Immature natural killer cell (primary cell): ENCODE results near the gene HDLBP. TPM values are rescaled to one million over a fixed set of nuclear protein-coding genes. Genes with fewer than 3 reads are reported as not detected.

Source experiments
- DNase-seq, 3 donors: peaks; one replicate each; pipeline ENCODE4 v3.0.0; 2022; ENCODE audit warnings: mixed read lengths in 1 of 3
- H3K27ac Mint-ChIP-seq, 6 donors: one replicate each; pipeline ENCODE4 v1.8.0; 2020; ENCODE audit warnings: mixed read lengths in 6 of 6, mild to moderate bottlenecking in 5 of 6, inconsistent platforms in 4 of 6, moderate library complexity in 3 of 6
- H3K27me3 Mint-ChIP-seq, 3 donors: one replicate each; pipeline ENCODE4 v1.8.0; 2020 to 2021; ENCODE audit warnings: low read depth in 3 of 3, mild to moderate bottlenecking in 3 of 3, mixed read lengths in 3 of 3, moderate library complexity in 3 of 3, inconsistent platforms in 1 of 3
- H3K36me3 Mint-ChIP-seq, 3 donors: one replicate each; pipeline ENCODE4 v1.8.0; 2020; ENCODE audit warnings: mixed read lengths in 3 of 3, inconsistent platforms in 2 of 3, mild to moderate bottlenecking in 2 of 3
- H3K4me1 Mint-ChIP-seq, 2 donors: one replicate each; pipeline ENCODE4 v1.8.0; 2020; ENCODE audit warnings: inconsistent platforms in 2 of 2, mild to moderate bottlenecking in 2 of 2, mixed read lengths in 2 of 2, moderate library complexity in 1 of 2
- H3K4me3 Mint-ChIP-seq, 5 donors: one replicate each; pipeline ENCODE4 v1.8.0; 2020; ENCODE audit warnings: mild to moderate bottlenecking in 5 of 5, mixed read lengths in 5 of 5, inconsistent platforms in 3 of 5, moderate library complexity in 3 of 5
- H3K9me3 Mint-ChIP-seq, 6 donors: one replicate each; pipeline ENCODE4 v1.8.0; 2020; ENCODE audit warnings: mild to moderate bottlenecking in 6 of 6, mixed read lengths in 6 of 6, inconsistent platforms in 4 of 6, moderate library complexity in 3 of 6
- polyA plus RNA-seq, 3 donors: library from polyadenylated mRNA; unstranded; fragments of 300-500 nt; fragmentation: Illumina TruSeq; gene quantifications; one replicate each; pipeline ENCODE4 v1.2.3, GENCODE V29; 2021

Gene HDLBP
- polyA plus RNA-seq, 3 donors from 2014 or later = 20.4 to 71.7 (median 31.5) TPM

DNA sequence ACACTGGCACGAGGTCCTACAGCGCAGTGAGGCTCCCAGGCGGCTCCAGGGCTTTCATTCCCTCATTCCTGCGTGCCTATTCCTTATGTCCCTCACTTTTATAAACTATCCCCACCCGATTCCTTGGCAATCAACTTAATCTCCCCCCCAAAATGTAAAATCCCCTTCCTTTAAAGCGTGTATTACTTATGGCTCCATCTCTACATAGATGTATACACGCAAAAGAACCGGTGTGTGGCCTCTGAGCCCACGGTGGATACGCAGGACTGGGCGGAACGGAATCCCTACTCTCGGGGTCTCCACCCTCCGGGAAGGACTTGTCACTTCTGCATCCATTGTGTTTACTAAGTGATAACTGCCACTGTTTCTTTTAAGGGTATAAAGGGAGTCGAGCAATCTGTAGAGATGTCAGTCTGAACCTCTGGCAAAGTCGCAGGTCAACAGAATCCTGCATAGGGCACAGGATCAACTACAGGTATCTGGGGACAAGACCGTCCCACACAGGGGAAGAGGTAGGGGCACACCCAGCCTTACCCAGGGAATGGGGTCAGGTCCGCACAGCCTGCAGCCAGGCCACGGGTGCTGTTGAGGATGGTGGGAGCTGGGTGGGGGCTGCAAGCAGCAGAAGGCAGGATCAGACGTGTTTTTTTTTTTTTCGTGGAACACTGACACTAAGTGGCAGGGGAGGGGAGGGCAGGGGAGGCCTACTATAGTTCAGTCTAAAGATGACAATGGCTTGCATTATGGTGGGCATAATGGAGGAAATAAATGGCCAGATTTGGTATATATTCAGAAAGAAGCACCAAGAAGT lies 42.1 kb downstream of the HDLBP start:
- DNase-seq = no peak
- Mint-ChIP-seq H3K4me3 (peak overlapping the region; percentile 73 to 84 (median 76)), H3K36me3 (no peaks in the 10 kb centered on the region), H3K27ac (peak overlapping the region; percentile 58 to 81 (median 72)), H3K4me1 (peaks cover 45 to 51% of the 10 kb centered on the region in 2 donors), H3K27me3 (peaks cover 4 to 13% (median 7%) of the 10 kb centered on the region in 3 donors), H3K9me3 (peaks cover 0 to 2% (median 0%) of the 10 kb centered on the region in 6 donors)

DNA sequence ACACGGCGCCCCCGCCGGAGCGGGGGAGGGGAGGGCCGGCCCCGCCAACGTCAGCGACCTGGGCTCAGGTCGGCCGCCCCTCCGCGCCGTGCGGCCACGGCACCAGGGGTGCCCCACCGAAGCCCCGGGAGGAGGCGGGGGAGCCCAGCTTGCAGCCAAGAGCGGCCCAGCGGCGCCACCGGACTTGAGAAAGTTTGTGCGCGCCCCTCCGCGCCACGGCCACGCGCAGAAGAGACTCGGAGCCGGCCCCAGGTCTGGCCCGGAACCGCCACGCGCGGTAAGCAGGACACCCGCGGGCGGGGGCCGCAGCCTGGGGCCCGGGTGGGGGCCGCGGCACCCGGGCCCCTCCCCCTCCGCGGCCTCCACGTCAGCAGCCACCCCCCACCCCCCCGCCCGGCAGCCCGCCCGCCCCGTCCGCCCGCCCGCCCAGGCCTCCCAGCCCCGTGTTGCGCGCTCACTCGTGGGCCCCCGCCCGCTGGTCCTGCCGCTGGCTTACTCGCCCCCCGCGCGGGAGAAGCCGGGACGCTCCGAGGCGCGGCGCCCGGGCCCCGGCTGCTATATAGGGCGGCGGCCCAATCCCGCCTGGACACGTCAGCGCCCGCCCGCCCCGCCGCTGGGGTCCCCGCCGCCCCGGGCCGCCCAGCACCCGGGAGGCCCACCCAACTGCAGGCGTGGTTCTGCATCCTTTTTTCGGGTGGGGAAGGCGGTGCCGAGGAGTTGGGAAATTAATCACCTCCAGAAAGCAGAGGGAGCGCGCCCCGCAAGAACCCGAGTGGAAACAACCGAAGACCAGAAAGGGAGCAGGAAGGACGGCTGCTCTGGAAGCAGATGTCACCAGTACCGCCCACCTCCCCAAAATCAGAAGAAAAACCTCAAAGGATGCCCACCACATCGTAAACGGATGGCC lies 42.9 kb downstream of the HDLBP start:
- peak overlapping the region; percentile 18 to 93 (median 76) for H3K27ac Mint-ChIP-seq
- peak overlapping the region; percentile 73 to 84 (median 76) for H3K4me3 Mint-ChIP-seq

DNA sequence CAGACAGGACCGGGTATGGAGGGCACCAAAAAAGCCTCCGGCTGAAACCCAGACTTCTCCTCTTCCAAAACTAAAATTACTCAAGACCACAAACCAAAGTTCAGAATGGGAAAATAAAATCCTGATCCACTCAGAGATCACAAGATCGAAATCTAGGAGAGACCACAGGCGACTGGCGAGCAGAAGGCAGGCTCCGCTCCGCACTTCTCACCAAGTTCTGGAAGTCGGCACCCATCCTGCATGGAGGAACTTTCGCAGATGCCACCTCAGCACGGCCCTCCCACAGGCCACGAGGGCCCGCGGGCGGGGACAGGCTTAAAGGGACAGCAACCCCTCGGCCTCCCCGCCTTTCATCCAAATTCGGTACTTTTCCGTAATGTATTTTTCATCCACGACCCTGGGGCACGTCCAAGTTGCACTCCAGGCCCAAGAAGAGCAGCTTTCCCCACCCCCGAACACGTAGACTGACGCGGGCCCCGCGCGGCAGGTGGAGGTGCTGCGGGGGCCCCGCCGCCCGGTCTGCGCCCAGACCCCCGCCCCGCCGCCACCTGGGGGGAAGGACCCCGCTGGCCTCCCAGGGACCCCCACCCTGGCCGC lies 43.7 kb downstream of the HDLBP start:
- H3K4me1 Mint-ChIP-seq = peaks cover 54 to 60% of the 10 kb centered on the region in 2 donors
- peaks cover 0 to 2% (median 0%) of the 10 kb centered on the region in 6 donors for H3K9me3 Mint-ChIP-seq
- H3K4me3 Mint-ChIP-seq = peak overlapping the region; percentile 96 to 98 (median 97)
- H3K27ac Mint-ChIP-seq = peak overlapping the region; percentile 77 to 98 (median 94)
- H3K27me3 Mint-ChIP-seq = peaks cover 4 to 13% (median 10%) of the 10 kb centered on the region in 3 donors
- peak; percentile 59 to 63 (median 63) for DNase-seq
- H3K36me3 Mint-ChIP-seq = peaks cover 0 to 4% (median under 1%) of the 10 kb centered on the region in 3 donors

More for the DNA sequence above, 42.9 kb downstream of the HDLBP start:
- peaks cover 51 to 60% of the 10 kb centered on the region in 2 donors for H3K4me1 Mint-ChIP-seq
- H3K9me3 Mint-ChIP-seq = peaks cover 0 to 2% (median 0%) of the 10 kb centered on the region in 6 donors
- H3K27me3 Mint-ChIP-seq = peaks cover 4 to 13% (median 10%) of the 10 kb centered on the region in 3 donors
- no peaks in the 10 kb centered on the region for H3K36me3 Mint-ChIP-seq
- peak; percentile 53 to 58 (median 54) for DNase-seq

DNA sequence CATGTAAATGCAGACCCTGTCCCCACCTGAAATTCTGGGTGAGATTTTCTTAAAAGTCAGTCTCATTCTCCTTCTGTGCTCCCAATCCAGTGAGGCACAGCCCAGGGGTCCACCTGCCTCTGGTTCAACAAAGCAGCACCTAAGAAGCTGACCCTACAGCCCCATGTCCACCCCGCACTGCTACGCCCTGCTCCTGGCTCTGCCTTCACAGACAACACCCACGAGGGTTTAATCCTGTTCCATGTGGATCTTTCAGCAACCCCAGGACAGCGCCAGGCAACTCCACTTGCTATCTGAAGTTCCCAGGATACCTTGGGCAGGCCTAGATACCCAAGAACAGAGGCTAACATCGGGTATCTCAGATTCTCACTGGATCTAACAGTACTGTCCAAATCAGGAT lies 44.9 kb downstream of the HDLBP start:
- no peak for DNase-seq
- peaks cover 56 to 60% of the 10 kb centered on the region in 2 donors for H3K4me1 Mint-ChIP-seq
- peaks cover 4 to 13% (median 10%) of the 10 kb centered on the region in 3 donors for H3K27me3 Mint-ChIP-seq
- peak overlapping the region; percentile 96 to 98 (median 97) for H3K4me3 Mint-ChIP-seq
- H3K27ac Mint-ChIP-seq = peak overlapping the region in 5 of 6 donors; percentile 26 to 98 (median 93)
- peaks cover 0 to 11% (median 5%) of the 10 kb centered on the region in 3 donors for H3K36me3 Mint-ChIP-seq
- H3K9me3 Mint-ChIP-seq = peaks cover 0 to 2% (median 0%) of the 10 kb centered on the region in 6 donors

DNA sequence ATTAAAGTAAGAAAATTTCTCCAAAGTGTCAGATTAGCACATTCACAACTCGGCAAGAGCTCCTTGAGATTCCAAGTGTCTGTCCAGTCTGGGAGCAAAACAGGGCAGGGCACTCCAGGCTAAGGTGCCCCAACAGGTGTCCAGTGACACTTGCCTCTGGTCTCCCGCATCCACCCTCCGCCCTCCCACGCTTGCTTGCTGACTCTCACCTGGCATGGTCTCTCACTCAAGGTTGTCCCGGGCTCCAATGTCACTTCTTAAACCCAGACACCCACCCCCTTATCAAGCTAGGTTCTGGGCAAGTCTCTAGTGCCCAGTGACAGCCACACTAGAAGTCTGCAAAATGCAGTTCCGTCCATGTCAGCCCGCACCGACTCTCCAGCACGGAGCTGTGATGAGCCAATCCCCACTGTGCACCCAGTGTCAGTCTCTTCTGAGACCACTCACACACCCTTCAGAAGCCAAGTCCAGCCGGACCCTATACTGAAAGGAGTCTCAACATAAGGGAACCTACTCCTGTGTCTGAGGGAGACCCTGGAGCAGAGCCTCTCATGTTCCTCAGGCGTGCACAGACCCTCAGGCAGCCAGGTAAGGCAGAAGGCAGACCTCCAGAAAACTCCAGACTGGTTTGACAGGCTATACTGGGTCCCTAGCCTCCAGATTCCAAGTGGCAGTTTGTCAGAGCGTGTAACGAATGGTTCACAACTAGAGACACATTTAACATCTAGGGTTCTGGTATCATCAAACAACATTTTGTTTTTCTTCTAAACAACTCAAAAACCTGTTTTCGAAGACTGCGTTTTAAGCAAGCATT lies 45.6 kb downstream of the HDLBP start:
- H3K36me3 Mint-ChIP-seq = peaks cover 0 to 11% (median 5%) of the 10 kb centered on the region in 3 donors
- H3K9me3 Mint-ChIP-seq = no peaks in the 10 kb centered on the region
- H3K4me3 Mint-ChIP-seq = peak overlapping the region in 4 of 5 donors; percentile 29 to 98 (median 65)
- H3K4me1 Mint-ChIP-seq = peaks cover 56 to 57% of the 10 kb centered on the region in 2 donors
- peaks cover 4 to 13% (median 10%) of the 10 kb centered on the region in 3 donors for H3K27me3 Mint-ChIP-seq
- no peak for DNase-seq
- H3K27ac Mint-ChIP-seq = peak overlapping the region in 3 of 6 donors; percentile 24 to 98 (median 45)

DNA sequence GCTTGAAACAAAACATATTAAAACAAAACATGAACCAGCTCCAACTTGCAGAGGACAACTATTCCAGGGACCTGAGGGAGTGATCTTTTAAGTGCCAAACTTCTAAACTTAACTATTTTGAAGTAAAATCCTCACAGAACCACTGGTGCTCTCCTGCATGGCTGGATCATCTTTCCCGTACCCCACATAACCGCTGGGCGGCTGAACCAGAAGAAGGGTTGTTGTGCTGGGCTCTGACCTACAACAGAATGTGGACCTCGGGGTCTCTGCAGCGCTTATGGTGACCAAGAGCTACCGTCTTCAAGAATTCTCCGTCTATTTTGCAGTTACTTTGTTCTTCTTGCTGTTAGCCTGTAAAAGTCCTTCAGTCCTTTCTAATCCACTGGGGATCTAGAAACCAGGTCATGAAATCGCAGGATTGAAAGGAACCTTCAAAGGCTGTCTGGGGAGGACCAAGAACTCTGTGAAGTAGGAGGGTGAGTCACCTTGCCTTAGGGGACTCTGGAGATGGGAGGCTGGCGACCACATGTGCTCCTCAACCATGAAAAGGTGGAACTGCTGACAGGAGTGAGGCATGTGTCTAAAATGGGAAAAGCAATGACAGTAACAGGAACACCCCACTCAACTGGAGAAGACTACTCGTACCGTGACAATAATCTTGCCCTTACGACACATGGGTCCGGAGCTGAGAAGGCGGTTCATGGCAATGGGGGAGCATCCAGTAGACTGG lies 46.6 kb downstream of the HDLBP start:
- Mint-ChIP-seq H3K4me1 (peaks cover 51 to 53% of the 10 kb centered on the region in 2 donors), H3K27me3 (peaks cover 4 to 13% (median 8%) of the 10 kb centered on the region in 3 donors), H3K36me3 (peaks cover 0 to 14% (median 6%) of the 10 kb centered on the region in 3 donors), H3K9me3 (no peaks in the 10 kb centered on the region), H3K4me3 (peak overlapping the region in 1 of 5 donors; percentile 3), H3K27ac (peak overlapping the region in 4 of 6 donors; percentile 54 to 85 (median 66))
- DNase-seq = no peak

GRCh38 chr2:241268306-241268705 lies 47.2 kb downstream of the HDLBP start:
- H3K4me3 Mint-ChIP-seq = no peak overlapping the region
- H3K36me3 Mint-ChIP-seq = peaks cover 1 to 20% (median 11%) of the 10 kb centered on the region in 3 donors
- DNase-seq = no peak
- peaks cover 4 to 12% (median 7%) of the 10 kb centered on the region in 3 donors for H3K27me3 Mint-ChIP-seq
- peak overlapping the region in 5 of 6 donors; percentile 2 to 81 (median 12) for H3K27ac Mint-ChIP-seq
- peaks cover 46 to 48% of the 10 kb centered on the region in 2 donors for H3K4me1 Mint-ChIP-seq
- no peaks in the 10 kb centered on the region for H3K9me3 Mint-ChIP-seq

GRCh38 chr2:241267249-241268067 lies 48.0 kb downstream of the HDLBP start:
- Mint-ChIP-seq H3K4me3 (no peak overlapping the region), H3K36me3 (peaks cover 5 to 29% (median 19%) of the 10 kb centered on the region in 3 donors), H3K27ac (peak overlapping the region in 4 of 6 donors; percentile 2 to 81 (median 41)), H3K27me3 (peaks cover 4 to 8% (median 7%) of the 10 kb centered on the region in 3 donors), H3K9me3 (no peaks in the 10 kb centered on the region), H3K4me1 (peaks cover 41 to 43% of the 10 kb centered on the region in 2 donors)
- no peak for DNase-seq

DNA sequence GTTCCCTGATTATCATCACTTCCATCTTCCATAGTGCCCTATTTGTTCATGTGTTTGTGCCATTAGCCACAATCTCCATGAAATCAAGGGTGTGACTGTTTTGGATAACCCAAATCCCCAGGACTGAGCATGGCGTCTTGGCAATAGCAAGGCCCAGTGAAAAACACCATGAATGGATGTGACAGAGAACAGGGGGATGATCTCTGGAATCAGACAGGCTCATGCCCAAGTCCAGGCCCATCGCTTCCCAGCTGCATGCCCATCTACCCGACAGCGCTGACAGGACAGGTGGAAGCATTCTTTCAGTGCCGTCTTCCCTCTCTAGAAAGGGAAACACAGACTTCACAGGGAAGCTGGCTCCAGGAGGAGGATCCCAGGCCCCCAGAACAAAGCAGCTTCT lies 50.0 kb downstream of the HDLBP start:
- Mint-ChIP-seq H3K4me3 (no peak overlapping the region), H3K27me3 (peaks cover 0 to 3% (median 2%) of the 10 kb centered on the region in 3 donors), H3K36me3 (peaks cover 15 to 37% (median 32%) of the 10 kb centered on the region in 3 donors), H3K9me3 (no peaks in the 10 kb centered on the region), H3K4me1 (peaks cover 27 to 30% of the 10 kb centered on the region in 2 donors), H3K27ac (no peak overlapping the region)
- DNase-seq = no peak

DNA sequence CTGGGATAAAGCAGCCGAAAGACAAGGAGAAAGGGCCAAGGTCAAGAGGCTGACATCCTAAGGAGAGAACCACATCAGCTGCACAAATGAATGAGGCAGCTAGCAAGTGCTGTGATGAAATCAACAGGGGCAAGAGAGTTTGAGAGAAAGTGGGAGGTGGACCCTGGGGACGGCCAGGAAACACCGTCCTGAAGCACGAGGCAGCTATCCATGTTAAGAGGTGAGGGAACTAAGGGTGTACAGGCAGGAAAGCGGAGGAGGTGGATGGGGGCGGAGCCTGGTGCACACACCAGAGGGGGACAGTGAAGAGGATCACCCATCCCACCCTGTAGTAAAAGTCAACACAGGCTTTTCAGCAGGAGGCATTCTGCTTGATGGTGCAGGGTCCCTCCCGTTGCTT lies 52.4 kb downstream of the HDLBP start:
- no peak for DNase-seq
- Mint-ChIP-seq H3K27ac (no peak overlapping the region), H3K36me3 (peaks cover 16 to 46% (median 37%) of the 10 kb centered on the region in 3 donors), H3K9me3 (no peaks in the 10 kb centered on the region), H3K4me1 (peaks cover 17 to 19% of the 10 kb centered on the region in 2 donors), H3K4me3 (no peak overlapping the region), H3K27me3 (peaks cover 0 to 2% (median 0%) of the 10 kb centered on the region in 3 donors)

GRCh38 chr2:241261628-241262027 lies 53.8 kb downstream of the HDLBP start:
- H3K9me3 Mint-ChIP-seq = no peaks in the 10 kb centered on the region
- no peak for DNase-seq
- H3K36me3 Mint-ChIP-seq = peaks cover 16 to 49% (median 38%) of the 10 kb centered on the region in 3 donors
- H3K4me1 Mint-ChIP-seq = peaks cover 25 to 26% of the 10 kb centered on the region in 2 donors
- peak overlapping the region in 2 of 6 donors; percentile 43 to 54 for H3K27ac Mint-ChIP-seq
- H3K4me3 Mint-ChIP-seq = no peak overlapping the region
- H3K27me3 Mint-ChIP-seq = peaks cover 0 to 4% (median 2%) of the 10 kb centered on the region in 3 donors
